SK-N-SH (cell line): ENCODE data around the gene THYN1. TPM values are rescaled to one million over a fixed set of nuclear protein-coding genes. Genes with fewer than 3 reads are reported as not detected.

Experiments
- CTCF ChIA-PET: fragments of 300-600, 350-600 bp; formaldehyde crosslinking; extraction: SDS; loops from one replicate; lab custom pipeline; 2021; lab: Yijun Ruan, JAX
- POLR2A ChIA-PET: fragments of 350-600 bp; sonication (Branson Sonifier 250); formaldehyde crosslinking; extraction: SDS; loops from one replicate; lab custom pipeline; 2020; ENCODE audit warnings: antibody characterized with exemption, inconsistent platforms; lab: Yijun Ruan, JAX
- DNase-seq: peaks from one replicate; pipeline ENCODE4 v3.0.0; 2012
- H2AFZ ChIP-seq: fragments of 200-600 bp; sonication (generic); 2 replicates; pipeline ENCODE4 v1.8.1; 2016; ENCODE audit warnings: antibody characterized with exemption, mild to moderate bottlenecking, low read depth
- H3F3A ChIP-seq: fragments of 200-600 bp; sonication (generic); replicated peaks from 2 replicates; pipeline ENCODE3; 2016; ENCODE audit warnings: antibody characterized with exemption, mild to moderate bottlenecking; ENCODE audit not compliant: insufficient read depth
- H3K27ac ChIP-seq, 2 experiments: fragments of 200-500 bp in 1 of 2; fragments of 200-600 bp in 1 of 2; sonication (Bioruptor generic) in 1 of 2; sonication (generic), shearing (Covaris generic) in 1 of 2; 2 replicates each; pipeline versions ENCODE4 v1.5.1 to v1.6.1; 2014 to 2016; ENCODE audit warnings: low read depth in 2 of 2, inconsistent platforms in 1 of 2, low read length in 1 of 2, mild to moderate bottlenecking in 1 of 2, mixed read lengths in 1 of 2
- H3K27me3 ChIP-seq: fragments of 200-600 bp; sonication (generic), shearing (Covaris generic); 2 replicates; pipeline ENCODE4 v1.6.1; 2016; ENCODE audit warnings: mixed run types; ENCODE audit not compliant: insufficient read depth
- H3K36me3 ChIP-seq, 2 experiments: fragments of 200-500 bp in 1 of 2; fragments of 200-600 bp in 1 of 2; sonication (Bioruptor generic) in 1 of 2; sonication (generic) in 1 of 2; replicated peaks in 1 of 2; 2 replicates each; pipeline versions ENCODE3 to v1.5.1; 2014 to 2016; ENCODE audit warnings: low read length in 1 of 2, mild to moderate bottlenecking in 1 of 2; ENCODE audit not compliant: insufficient read depth in 2 of 2, control insufficient read depth in 1 of 2
- H3K4me1 ChIP-seq, 2 experiments: fragments of 200-500 bp in 1 of 2; fragments of 200-600 bp in 1 of 2; sonication (Bioruptor generic) in 1 of 2; sonication (generic), shearing (Covaris generic) in 1 of 2; 2 replicates each; pipeline versions ENCODE4 v1.5.1 to v1.6.1; 2014 to 2016; ENCODE audit warnings: low read depth in 1 of 2, low read length in 1 of 2, mixed run types in 1 of 2; ENCODE audit not compliant: insufficient read depth in 2 of 2, control insufficient read depth in 1 of 2
- H3K4me2 ChIP-seq: fragments of 200-600 bp; sonication (generic), shearing (Covaris generic); 2 replicates; pipeline ENCODE4 v1.6.1; 2017; ENCODE audit warnings: mixed run types
- H3K4me3 ChIP-seq, 2 experiments: fragments of 200-500 bp in 1 of 2; fragments of 200-600 bp in 1 of 2; sonication (Bioruptor generic) in 1 of 2; sonication (generic), shearing (Covaris generic) in 1 of 2; 2 replicates each; pipeline versions ENCODE4 v1.5.1 to v1.8.1; 2014 to 2016; ENCODE audit warnings: low read depth in 2 of 2, inconsistent platforms in 1 of 2, low read length in 1 of 2, mild to moderate bottlenecking in 1 of 2, mixed read lengths in 1 of 2, moderate library complexity in 1 of 2
- H3K79me2 ChIP-seq: fragments of 200-600 bp; sonication (generic); 2 replicates; pipeline ENCODE4 v1.8.1; 2017; ENCODE audit warnings: mild to moderate bottlenecking; ENCODE audit not compliant: insufficient read depth
- H3K9ac ChIP-seq: fragments of 200-600 bp; sonication (generic); 2 replicates; pipeline ENCODE4 v1.6.1; 2017; ENCODE audit warnings: mixed run types
- H3K9me2 ChIP-seq: fragments of 200-600 bp; sonication (generic); 2 replicates; pipeline ENCODE4 v1.6.1; 2017; ENCODE audit warnings: mixed run types
- H3K9me3 ChIP-seq: fragments of 200-600 bp; sonication (generic); 2 replicates; pipeline ENCODE4 v1.6.1; 2017; ENCODE audit warnings: mixed run types, mild to moderate bottlenecking, moderate library complexity
- H4K20me1 ChIP-seq: fragments of 200-600 bp; sonication (generic); 2 replicates; pipeline ENCODE4 v1.6.1; 2017; ENCODE audit warnings: mild to moderate bottlenecking, mixed run types; ENCODE audit not compliant: insufficient read depth
- CHD2 ChIP-seq: fragments of 150-350 bp; IDR thresholded peaks from 2 replicates; pipeline ENCODE4 v1.6.1; 2018; ENCODE audit warnings: low read length; ENCODE audit not compliant: partially characterized antibody
- EP300 ChIP-seq, 2 experiments: IDR thresholded peaks; 2 replicates each; pipeline versions ENCODE4 v1.4.0 to v1.6.1; 2012; ENCODE audit warnings: borderline replicate concordance in 1 of 2, low read depth in 1 of 2, low read length in 1 of 2
- GATA2 ChIP-seq: sonication (generic); formaldehyde crosslinking; IDR thresholded peaks from 2 replicates; pipeline ENCODE4 v1.5.0; 2020; ENCODE audit warnings: mild to moderate bottlenecking, missing genetic modification reagents
- IRF3 ChIP-seq: fragments of 150-350 bp; IDR thresholded peaks from 2 replicates; pipeline ENCODE4 v1.6.1; 2016; ENCODE audit warnings: mild to moderate bottlenecking, low read depth, low read length
- MEF2A ChIP-seq: IDR thresholded peaks from 2 replicates; pipeline ENCODE4 v1.4.0; 2012; ENCODE audit warnings: low read depth, borderline replicate concordance
- NRF1 ChIP-seq: IDR thresholded peaks from 2 replicates; pipeline ENCODE4 v1.6.1; 2012; ENCODE audit warnings: low read depth, mild to moderate bottlenecking, low read length
- PBX3 ChIP-seq: IDR thresholded peaks from 2 replicates; pipeline ENCODE4; 2012
- RFX5 ChIP-seq: IDR thresholded peaks from 2 replicates; pipeline ENCODE4 v1.6.1; 2012; ENCODE audit warnings: mild to moderate bottlenecking, improper control_type of control experiment, low read length
- RXRA ChIP-seq: IDR thresholded peaks from 2 replicates; pipeline ENCODE4 v1.4.0; 2012; ENCODE audit warnings: low read depth, mild to moderate bottlenecking, borderline replicate concordance
- SIN3A ChIP-seq: IDR thresholded peaks from 2 replicates; pipeline ENCODE4 v1.6.1; 2012; ENCODE audit warnings: low read depth, mild to moderate bottlenecking, low read length, moderate library complexity, borderline replicate concordance
- TCF12 ChIP-seq: IDR thresholded peaks from 2 replicates; pipeline ENCODE4 v1.4.0; 2012
- TEAD4 ChIP-seq: IDR thresholded peaks from 2 replicates; pipeline ENCODE4 v1.4.0; 2012; ENCODE audit warnings: mild to moderate bottlenecking, borderline replicate concordance; ENCODE audit not compliant: insufficient read depth
- ZBTB33 ChIP-seq: IDR thresholded peaks from 2 replicates; pipeline ENCODE4 v1.4.0; 2012; ENCODE audit warnings: low read depth, borderline replicate concordance
- WGBS: methylation state at CpG from one replicate; pipeline ENCODE4 v1.1.6; 2017; ENCODE audit warnings: low lambda C conversion rate; 5-methylcytosine and 5-hydroxymethylcytosine counted together
- polyA plus RNA-seq, 3 experiments: library from polyadenylated mRNA; depleted of rRNA; stranded (reverse); fragments of >200 nt; gene quantifications; 2 replicates each; pipeline ENCODE4 v1.2.3, GENCODE V29; 2012
- TF ChIP-seq, protein P1 (sequence below): IDR thresholded peaks from 2 replicates; pipeline ENCODE4 v1.4.0; 2012; ENCODE audit warnings: low read depth, borderline replicate concordance

THYN1 gene
- polyA plus RNA-seq, 1 of the 3 experiments (the other 2 are of a cell fraction) = 61.8 TPM

- POLR2A ChIA-PET = no interaction called here
- peaks cover 3 to 13% of the 10 kb centered on the region in 2 experiments; a peak in 3 of 4 replicates for H3K4me1 ChIP-seq
- no peak overlapping the region for H3K4me2 ChIP-seq
Measured at GRCh38 chr11:134238956-134239355, 14.2 kb downstream of the THYN1 start.

DNA sequence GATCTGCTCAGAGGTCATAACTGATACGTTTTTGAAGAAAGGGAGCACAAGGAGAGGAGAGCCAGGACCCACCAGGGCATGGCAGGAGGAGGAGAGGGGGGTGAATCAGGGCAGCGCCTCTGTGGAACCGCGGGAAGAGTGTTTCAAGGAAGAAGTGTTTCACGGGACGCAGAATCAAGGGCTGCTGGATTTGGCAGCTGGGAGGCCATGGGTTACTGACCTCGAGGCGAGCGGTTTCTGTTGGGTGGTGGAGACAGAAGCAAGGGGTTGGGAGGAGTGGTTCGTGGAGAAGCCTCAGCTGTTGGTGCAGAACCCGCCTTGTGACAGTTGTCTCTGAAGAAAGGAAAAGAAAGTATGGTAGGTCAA, 15.6 kb downstream of the THYN1 start:
- Histone ChIP-seq H3K36me3 (peaks cover 29 to 52% of the 10 kb centered on the region in 2 experiments), H3K9ac (peak overlapping the region; percentile 53; the same call in 1 of the 2 replicates), H3K9me3 (no peaks in the 10 kb centered on the region), H3F3A (peaks cover 17% of the 10 kb centered on the region), H3K27ac (peak overlapping the region; percentile 19 to 83; a peak in 3 of 4 replicates), H3K9me2 (no peaks in the 10 kb centered on the region), H3K27me3 (no peaks in the 10 kb centered on the region), H3K4me3 (peak overlapping the region in 1 of 2 experiments; percentile 30; a peak in 1 of 4 replicates), H2AFZ (peak overlapping the region; percentile 2; the same call in 1 of the 2 replicates), H4K20me1 (no peaks in the 10 kb centered on the region), H3K4me2 (peak overlapping the region; percentile 70), H3K79me2 (peaks cover 34% of the 10 kb centered on the region), H3K4me1 (peaks cover 3 to 22% of the 10 kb centered on the region in 2 experiments; a peak in 3 of 4 replicates)
- TF ChIP-seq CHD2 (no peak), TEAD4 (no peak), EP300 (IDR thresholded peaks at IDR 0.05; ENCODE audit: borderline replicate concordance in 1 of 2, low read depth in 1 of 2, low read length in 1 of 2) (no peak), GATA2 (CRISPR knock-in tag) (no peak), TCF12 (no peak), IRF3 (no peak), RXRA (no peak)
- TF ChIP-seq, protein P1, sequence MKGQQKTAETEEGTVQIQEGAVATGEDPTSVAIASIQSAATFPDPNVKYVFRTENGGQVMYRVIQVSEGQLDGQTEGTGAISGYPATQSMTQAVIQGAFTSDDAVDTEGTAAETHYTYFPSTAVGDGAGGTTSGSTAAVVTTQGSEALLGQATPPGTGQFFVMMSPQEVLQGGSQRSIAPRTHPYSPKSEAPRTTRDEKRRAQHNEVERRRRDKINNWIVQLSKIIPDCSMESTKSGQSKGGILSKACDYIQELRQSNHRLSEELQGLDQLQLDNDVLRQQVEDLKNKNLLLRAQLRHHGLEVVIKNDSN = no peak
- WGBS = 56% methylated on average over 11 of the region's 11 CpGs
- ChIA-PET CTCF (no interaction called here), POLR2A (no interaction called here)
- no peak for DNase-seq

More at GRCh38 chr11:134238956-134239355, 14.2 kb downstream of the THYN1 start:
- H3K27me3 ChIP-seq = no peaks in the 10 kb centered on the region
- no peaks in the 10 kb centered on the region for H3K9me3 ChIP-seq
- 95% methylated on average over 5 of the region's 5 CpGs for WGBS
- H3K9ac ChIP-seq = no peak overlapping the region
- H3K27ac ChIP-seq = no peak overlapping the region
- H3K4me3 ChIP-seq = no peak overlapping the region
- H3K9me2 ChIP-seq = no peaks in the 10 kb centered on the region
- no peak overlapping the region for H2AFZ ChIP-seq
- no peak for DNase-seq
- peaks cover 35 to 62% of the 10 kb centered on the region in 2 experiments for H3K36me3 ChIP-seq
- H3F3A ChIP-seq = peaks cover 17% of the 10 kb centered on the region
- TF ChIP-seq RFX5 (no peak), SIN3A (no peak), PBX3 (no peak), CHD2 (no peak), MEF2A (no peak), GATA2 (CRISPR knock-in tag) (no peak), ZBTB33 (no peak), NRF1 (no peak), EP300 (IDR thresholded peaks at IDR 0.05; ENCODE audit: borderline replicate concordance in 1 of 2, low read depth in 1 of 2, low read length in 1 of 2) (no peak)
- TF ChIP-seq, protein P1 = no peak
- H3K79me2 ChIP-seq = peaks cover 21% of the 10 kb centered on the region; the same call in 1 of the 2 replicates
- H4K20me1 ChIP-seq = no peaks in the 10 kb centered on the region
- CTCF ChIA-PET = interaction anchor here (1.6 kb wide), 1 partner anchor 12 kb away, joined by 8 read pairs; no protein-coding TSS in a partner anchor
